Stimulated activated naive CD4-positive, alpha-beta T cell treated with Interleukin-2 at 50 U/mL for 16 hours (primary cell): ENCODE data around the gene DCAF8L1.
"Not testable (repeated sequence)": the region's sequence is repeated elsewhere in the genome, so short reads cannot be mapped to it uniquely, and the experiment has no call there.

ENCODE experiments used
- DNase-seq: peaks from one replicate; lab custom pipeline; 2025; lab: John Stamatoyannopoulos, UW

The DCAF8L1 gene

DNA sequence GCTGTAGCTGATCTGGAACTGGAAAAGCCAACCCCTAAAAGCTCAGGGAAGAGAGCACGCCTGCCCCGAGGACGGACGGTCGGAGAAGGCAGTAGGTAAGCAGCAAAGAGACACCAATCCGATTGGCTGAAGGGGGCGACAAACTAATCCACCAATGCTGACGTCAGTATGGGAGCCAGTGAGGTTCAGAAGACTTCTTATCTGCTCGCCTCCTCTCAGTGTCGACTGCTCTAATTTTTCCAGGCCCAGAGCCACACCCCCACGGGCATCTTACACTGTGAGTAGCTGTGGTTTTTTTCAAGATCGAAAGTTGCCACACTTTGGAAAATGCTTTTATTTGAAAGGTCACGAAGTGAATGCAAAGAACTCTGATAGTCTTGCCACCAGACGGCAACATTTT, at the start of gene DCAF8L1:
Gene DCAF8L1 (minus strand): TSS at position 101 of the 400 bp plus-strand sequence. CDS start 115 bp downstream, outside the sequence.
- no peak for DNase-seq

DNA sequence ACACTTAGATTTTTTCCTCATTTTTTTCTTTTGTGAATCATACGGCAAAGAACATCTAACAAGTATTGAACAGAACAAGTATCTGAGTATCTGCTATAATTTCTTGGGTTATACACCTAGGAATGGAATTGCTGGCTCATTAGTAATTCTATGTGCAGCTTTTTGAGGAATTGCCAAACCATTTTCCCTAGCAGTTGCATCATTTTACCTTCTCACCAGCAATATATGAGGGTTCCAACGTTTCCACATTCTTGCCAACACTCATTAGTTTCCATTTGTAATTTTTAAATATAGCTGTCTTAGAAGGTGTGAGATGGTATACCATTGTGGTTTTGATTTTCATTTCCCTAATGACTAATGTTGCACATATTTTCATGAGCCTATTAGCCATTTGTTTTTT, 41.1 kb upstream of the DCAF8L1 start:
- no peak for DNase-seq

DNA sequence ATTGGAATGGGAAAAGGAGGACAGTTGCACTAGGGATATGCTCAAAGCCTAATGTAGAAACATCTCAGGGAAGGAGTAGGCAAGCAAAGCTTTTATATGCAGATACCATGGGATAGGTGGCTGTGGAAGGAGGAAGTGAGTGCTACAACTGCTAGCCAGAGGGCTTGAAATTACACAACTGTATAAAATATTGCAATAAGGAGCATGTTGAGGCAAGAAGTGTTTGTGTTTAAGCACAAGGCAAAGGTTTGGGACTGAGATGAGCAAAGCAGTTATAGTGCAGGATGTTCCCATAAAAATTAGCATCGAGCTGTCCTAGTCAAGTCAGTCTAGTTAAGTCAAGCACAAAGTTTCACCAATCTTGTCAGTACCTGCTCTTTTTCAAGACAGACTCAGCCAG, 35.6 kb upstream of the DCAF8L1 start:
- no peak for DNase-seq

GRCh38 chrX:28015993-28016392, 34.7 kb upstream of the DCAF8L1 start:
- DNase-seq = no peak

DNA sequence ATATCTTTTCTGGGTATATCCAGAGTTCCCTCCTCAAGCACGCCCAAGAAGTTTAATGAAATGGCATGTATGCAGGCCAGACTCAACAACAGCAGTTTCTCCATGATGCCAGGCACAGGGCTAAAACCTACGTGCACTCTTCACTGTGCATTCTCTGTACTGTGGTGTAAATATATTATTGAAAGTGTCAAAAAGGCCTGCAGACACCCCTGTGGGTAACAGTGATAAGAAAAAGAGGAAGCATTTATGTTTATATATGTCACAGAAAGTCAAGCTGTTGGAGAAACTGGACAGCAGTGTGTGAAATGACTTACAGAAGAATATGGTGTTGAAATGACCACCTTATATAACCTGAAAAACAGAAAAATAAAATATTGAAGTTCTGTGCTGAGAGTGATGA, 29.6 kb upstream of the DCAF8L1 start:
- no peak for DNase-seq

- no peak for DNase-seq
These were observed 17.4 kb upstream of the DCAF8L1 start for GRCh38 chrX:27998666-27999065.

- no peak for DNase-seq
These were observed 16.4 kb upstream of the DCAF8L1 start for GRCh38 chrX:27997622-27998021.

GRCh38 chrX:27996132-27996531, 14.9 kb upstream of the DCAF8L1 start:
- DNase-seq = no peak

- DNase-seq = no peak
These were observed 14.4 kb upstream of the DCAF8L1 start for GRCh38 chrX:27995611-27996010.

DNA sequence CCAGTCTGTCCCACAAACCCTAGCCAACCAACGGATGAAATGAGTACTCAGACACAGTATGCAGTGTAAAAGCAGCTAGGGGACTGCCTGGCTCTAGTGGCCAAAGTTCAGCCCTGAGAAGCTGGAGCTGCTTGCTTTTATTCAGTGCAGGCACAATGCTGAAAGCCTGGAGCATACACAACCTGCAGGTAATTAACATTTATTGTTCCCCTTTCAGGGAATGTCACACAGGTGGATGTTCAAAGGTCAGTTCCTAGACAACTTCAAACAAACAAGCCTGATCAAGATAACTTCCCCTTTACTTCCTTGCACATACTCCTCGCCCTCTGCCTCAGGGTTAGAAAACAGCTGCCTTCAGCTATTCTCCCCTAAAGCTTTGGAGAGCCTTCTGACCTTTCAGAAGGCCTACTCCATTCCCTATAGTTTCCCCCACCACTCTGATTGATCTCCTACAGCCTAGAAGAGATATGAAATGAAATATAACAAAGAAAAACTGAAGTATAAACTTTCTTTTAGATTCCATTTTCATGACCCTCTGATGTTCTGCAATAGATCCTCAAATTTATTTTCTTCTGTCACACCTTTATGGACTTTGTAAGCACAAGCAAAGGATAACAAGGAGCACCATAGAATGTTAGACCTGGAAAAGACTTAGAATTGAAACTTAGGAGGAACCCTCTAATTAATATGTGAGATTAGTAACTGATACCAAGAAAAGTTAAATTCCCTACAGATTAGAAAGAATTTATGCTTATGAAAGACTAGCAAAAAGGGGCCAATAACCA, 6.8 kb upstream of the DCAF8L1 start:
- DNase-seq = no peak

- not testable (repeated sequence) for DNase-seq
These were observed 4.3 kb downstream of the DCAF8L1 start for GRCh38 chrX:27976934-27977333.

DNA sequence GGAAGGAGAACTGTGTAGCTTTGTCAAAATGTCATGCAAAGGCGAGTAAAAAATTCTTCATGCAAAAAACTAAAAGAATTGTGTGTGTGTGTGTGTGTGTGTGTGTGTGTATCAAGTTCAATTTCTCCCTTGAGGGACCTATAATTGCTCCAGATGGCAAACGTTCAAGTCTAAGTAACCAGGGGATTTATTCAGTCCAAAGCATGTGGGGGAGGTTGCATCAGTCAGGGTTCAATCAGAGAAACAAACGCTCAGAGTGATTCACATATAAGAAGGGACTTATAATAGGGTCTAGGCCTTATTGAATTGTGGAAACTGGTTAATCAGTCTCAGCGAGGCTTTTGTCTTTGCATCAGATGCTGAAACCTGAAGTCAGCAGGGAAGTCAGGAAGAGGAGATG, 5.0 kb downstream of the DCAF8L1 start:
- no peak for DNase-seq

DNA sequence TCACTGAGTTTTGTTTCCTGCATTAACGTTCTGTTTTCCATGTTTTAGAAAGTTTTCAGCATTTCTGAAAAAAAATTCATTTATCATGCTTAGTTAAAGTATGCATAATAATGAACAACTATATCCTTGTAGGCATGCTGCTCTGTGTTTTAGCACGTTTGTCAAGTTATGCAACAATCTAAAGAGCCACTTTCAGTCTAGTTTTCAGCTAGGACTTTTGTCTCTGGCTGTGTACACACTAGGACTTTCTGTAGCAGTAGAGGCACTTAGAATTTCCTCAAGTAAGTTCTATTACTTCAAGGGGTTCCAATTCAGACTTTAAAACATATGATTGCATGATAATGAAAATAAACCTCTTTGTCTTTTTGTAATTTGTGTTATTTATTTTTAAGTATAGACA, 12.4 kb downstream of the DCAF8L1 start:
- no peak for DNase-seq

- no peak for DNase-seq
These were observed 12.9 kb downstream of the DCAF8L1 start for GRCh38 chrX:27968352-27968751.

DNA sequence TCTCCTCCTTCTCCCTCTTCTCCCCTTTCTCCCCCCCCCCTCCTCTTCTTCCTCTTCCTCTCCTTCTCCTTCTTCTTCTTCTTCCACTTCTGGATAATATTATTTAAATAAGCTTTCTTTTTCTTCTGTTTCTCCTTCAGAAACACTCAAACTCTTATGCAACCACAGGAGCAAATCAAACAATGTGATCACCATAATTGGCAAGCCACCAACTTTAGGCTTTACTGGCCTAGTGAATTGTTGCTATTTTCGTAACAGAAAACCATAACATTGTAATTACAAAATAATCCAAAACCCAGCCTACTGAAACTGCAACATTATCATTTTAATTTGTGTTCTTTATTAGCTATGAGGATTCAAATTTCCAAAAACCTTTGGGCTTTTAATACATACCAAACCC, 14.3 kb downstream of the DCAF8L1 start:
- DNase-seq = no peak

GRCh38 chrX:27966492-27966891, 14.8 kb downstream of the DCAF8L1 start:
- no peak for DNase-seq

DNA sequence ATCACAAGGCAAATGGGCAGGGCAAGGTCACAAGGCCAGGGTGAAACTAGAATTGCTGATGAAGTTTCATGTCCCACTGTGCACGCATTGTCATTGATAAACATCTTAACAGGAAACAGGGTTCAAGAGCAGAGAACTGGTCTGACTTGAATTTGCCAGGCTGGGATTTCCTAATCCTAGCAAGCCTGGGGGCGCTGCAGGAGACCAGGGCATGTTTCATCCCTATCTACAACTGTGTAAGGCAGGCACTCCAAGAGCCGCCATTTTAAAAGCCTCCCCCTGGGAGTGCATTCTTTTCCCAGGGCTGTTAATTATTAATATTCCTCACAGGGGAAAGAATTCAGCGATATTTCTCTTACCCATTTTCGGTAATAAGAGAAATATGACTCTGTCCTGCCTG, 15.9 kb downstream of the DCAF8L1 start:
- not testable (repeated sequence) for DNase-seq

GRCh38 chrX:27964432-27964831, 16.8 kb downstream of the DCAF8L1 start:
- DNase-seq = no peak

GRCh38 chrX:27960410-27960809, 20.8 kb downstream of the DCAF8L1 start:
- DNase-seq = not testable (repeated sequence)

- no peak for DNase-seq
These were observed 28.1 kb downstream of the DCAF8L1 start for GRCh38 chrX:27953171-27953570.

DNA sequence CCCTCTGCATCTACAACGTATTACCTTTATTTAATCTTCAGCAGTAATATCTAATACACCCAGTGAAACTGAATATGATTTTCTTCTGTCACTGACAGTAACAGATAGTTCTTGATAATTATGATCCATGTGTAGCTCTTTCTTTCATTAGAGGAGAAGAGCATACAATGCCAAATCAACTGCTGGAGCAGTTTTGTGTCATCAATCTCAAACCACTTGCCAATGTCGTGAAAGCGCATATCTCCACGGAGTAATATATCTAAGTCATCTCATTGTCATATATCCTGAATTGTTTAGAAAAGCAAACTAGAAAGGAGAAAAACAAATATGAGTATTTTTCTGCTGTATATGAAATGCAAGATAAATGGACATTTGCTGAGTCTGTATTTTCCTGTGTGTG, 47.9 kb downstream of the DCAF8L1 start:
- no peak for DNase-seq
